HFF-Myc (cell line): Measurements from ENCODE around the gene FCAMR.

Experiments used
- DNase-seq: peaks from one replicate; pipeline ENCODE4 v3.0.0-alpha.2; 2011; ENCODE audit warnings: low read depth; ENCODE audit errors: extremely low read depth
- H3K4me3 ChIP-seq: replicated peaks from 2 replicates; pipeline ENCODE4 v1.5.1; 2011; ENCODE audit warnings: low read depth, mild to moderate bottlenecking, control low read depth, low read length
- CTCF ChIP-seq: IDR thresholded peaks from 2 replicates; pipeline ENCODE4 v1.5.1; 2012; ENCODE audit warnings: mild to moderate bottlenecking, low read depth, low read length, control low read depth; ENCODE audit errors: missing control alignments

The FCAMR gene

GRCh38 chr1:206970446-206970845 lies at the start of gene FCAMR:
Gene FCAMR (minus strand): TSS chr1:206970460. CDS start chr1:206970125, 335 bp downstream.
- DNase-seq, result no peak
- no peak for TF ChIP-seq CTCF
- no peak within 1 kb of the TSS for H3K4me3 ChIP-seq

GRCh38 chr1:207019661-207020060 lies 49.4 kb upstream of the FCAMR start:
- H3K4me3 ChIP-seq, result no peak overlapping the region
- no peak for TF ChIP-seq CTCF
- DNase-seq, result no peak

GRCh38 chr1:207019161-207019560 lies 48.9 kb upstream of the FCAMR start:
- H3K4me3 ChIP-seq, result no peak overlapping the region
- DNase-seq, result no peak
- no peak for TF ChIP-seq CTCF

- no peak for DNase-seq
- TF ChIP-seq CTCF, result no peak
- H3K4me3 ChIP-seq, result no peak overlapping the region
Observed at GRCh38 chr1:207018707-207019106, 48.4 kb upstream of the FCAMR start.

- no peak for TF ChIP-seq CTCF
- DNase-seq, result no peak
Observed at GRCh38 chr1:207017615-207018559, 47.6 kb upstream of the FCAMR start.

GRCh38 chr1:207015791-207016190 lies 45.5 kb upstream of the FCAMR start:
- no peak for TF ChIP-seq CTCF
- no peak for DNase-seq
- H3K4me3 ChIP-seq, result no peak overlapping the region

More at GRCh38 chr1:207017615-207018559, 47.6 kb upstream of the FCAMR start:
- no peak overlapping the region for H3K4me3 ChIP-seq
